ENCODE data around the gene CCT6B. TPM values are rescaled to one million over a fixed set of nuclear protein-coding genes. Genes with fewer than 3 reads are reported as not detected.
"Not testable (repeated sequence)": the region's sequence is repeated elsewhere in the genome, so short reads cannot be mapped to it uniquely, and the experiment has no call there.

The CCT6B gene, protein sequence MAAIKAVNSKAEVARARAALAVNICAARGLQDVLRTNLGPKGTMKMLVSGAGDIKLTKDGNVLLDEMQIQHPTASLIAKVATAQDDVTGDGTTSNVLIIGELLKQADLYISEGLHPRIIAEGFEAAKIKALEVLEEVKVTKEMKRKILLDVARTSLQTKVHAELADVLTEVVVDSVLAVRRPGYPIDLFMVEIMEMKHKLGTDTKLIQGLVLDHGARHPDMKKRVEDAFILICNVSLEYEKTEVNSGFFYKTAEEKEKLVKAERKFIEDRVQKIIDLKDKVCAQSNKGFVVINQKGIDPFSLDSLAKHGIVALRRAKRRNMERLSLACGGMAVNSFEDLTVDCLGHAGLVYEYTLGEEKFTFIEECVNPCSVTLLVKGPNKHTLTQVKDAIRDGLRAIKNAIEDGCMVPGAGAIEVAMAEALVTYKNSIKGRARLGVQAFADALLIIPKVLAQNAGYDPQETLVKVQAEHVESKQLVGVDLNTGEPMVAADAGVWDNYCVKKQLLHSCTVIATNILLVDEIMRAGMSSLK
- total RNA-seq = 0.88 and 1.1 TPM in 2 replicates

DNA sequence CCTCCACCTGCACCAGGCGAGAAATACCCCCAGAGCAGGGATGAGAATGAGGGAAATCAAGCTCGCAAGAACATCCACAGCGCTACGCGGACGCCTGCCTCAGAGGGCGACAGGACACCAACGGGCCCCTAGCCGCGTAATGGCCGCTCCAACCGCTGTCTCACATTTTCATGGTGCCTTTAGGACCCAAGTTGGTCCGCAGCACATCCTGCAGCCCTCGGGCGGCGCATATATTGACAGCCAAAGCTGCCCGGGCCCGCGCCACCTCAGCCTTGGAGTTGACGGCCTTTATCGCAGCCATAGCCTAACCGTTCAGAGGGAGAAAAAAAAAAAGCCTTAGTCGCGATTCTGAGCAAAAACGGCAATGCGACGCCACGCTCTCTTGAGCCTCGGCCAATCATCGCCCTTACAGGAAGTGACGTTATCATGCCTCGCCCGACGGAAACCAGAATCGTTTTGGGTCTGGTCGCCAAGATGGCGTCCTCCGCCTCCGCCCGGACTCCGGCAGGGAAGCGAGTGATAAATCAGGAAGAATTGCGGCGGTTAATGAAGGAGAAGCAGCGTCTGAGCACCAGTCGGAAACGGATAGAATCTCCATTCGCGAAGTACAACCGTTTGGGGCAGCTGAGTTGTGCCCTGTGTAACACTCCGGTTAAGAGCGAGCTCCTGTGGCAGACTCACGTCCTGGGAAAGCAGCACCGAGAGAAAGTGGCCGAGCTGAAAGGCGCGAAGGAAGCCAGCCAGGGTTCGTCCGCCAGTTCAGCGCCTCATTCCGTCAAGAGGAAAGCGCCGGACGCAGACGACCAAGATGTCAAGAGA lies at the start of gene CCT6B, which contains the start of gene ZNF830:
Gene CCT6B (minus strand): TSS at position 368 of the 819 bp plus-strand sequence. CDS start 67 bp downstream, at position 301.
Gene ZNF830 (plus strand): TSS at position 448 of the 819 bp plus-strand sequence. CDS start 27 bp downstream, at position 475.
- intact Hi-C loops (cut with micrococcal nuclease) = loop anchor here (1.0 to 10.0 kb wide), 8 partner anchors 20 to 1523 kb away; partner anchors contain the start of genes AP2B1, RAD51D, SLFN5 and ZNHIT3

DNA sequence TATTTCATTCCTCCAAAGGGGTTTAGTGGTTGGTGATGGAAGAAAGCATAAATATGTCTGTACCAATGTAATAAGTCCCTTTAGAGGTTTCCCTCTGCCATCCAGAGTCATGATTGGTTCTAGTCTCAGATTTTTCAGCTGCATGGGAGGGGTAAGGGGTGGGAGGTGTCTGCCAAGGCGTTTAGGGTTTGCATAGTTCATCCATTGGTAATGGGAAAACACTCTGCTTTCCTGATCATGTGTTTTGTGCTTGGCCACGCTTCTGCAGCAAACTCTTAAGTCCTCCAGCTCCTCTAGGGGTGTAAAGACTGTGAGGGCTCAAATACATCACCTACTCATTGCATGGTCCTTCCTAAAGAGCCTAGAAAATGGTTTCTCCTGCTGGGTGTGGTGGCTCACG lies 48.8 kb upstream of the CCT6B start:
- intact Hi-C loops (cut with micrococcal nuclease) = no loop called here

DNA sequence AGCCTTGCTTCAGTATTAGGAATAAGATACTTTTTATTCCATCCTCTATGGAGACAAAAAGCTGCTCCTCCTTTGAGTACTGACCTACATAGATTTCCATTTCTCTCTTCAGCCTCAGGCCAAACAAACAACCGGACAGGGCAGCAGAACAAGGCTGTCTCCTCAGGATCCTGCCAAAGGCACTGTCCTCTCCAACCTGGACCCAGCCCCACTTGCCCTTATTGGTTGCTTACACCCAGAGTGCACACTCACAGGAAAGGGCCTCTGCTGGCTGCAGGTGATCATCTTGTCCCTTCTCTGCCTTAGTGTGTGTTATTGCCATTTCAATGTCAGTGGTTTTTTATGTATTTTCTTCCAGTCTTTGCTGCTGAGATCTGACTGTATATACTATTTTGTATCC lies 45.7 kb upstream of the CCT6B start:
- intact Hi-C loops (cut with micrococcal nuclease) = no loop called here

DNA sequence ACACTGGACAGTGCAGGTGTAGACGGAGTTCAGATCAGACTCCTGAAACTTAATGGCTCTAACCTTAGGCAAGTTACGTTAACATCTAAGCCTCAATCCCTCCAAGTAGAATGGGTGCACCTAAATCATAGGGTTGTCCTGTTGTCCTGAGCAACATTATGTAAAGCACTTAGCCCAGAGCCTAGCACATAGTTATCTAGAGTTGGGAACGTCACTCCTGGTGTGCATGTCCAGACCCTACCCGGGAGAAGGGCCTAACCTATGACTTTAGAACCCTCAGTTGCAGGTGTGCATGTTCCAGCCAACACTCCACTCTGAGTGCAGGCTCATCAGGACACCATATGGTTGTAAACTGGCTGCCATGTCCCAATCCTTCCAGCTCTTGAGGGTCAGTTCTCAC lies 45.1 kb upstream of the CCT6B start:
- intact Hi-C loops (cut with micrococcal nuclease) = no loop called here

DNA sequence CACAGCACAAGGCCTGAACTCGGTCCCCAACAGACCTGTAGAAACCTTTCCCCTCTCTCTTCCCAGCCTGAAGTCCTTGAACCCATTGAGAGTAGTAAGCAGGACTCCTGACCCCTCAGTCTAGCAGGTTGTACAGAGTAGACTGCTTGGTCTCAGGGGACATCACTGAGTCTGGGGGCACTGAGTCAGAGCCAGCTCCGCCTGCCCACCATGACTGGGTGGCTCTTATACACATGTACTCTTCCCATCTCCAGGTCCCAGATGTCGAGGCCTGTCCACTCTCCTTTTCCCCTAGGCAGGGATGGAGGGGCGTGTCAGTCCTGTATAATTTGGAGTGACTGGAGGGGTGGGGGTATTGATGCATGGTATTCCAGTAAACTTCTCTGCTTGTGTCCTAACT lies 42.5 kb upstream of the CCT6B start:
- intact Hi-C loops (cut with micrococcal nuclease) = no loop called here

DNA sequence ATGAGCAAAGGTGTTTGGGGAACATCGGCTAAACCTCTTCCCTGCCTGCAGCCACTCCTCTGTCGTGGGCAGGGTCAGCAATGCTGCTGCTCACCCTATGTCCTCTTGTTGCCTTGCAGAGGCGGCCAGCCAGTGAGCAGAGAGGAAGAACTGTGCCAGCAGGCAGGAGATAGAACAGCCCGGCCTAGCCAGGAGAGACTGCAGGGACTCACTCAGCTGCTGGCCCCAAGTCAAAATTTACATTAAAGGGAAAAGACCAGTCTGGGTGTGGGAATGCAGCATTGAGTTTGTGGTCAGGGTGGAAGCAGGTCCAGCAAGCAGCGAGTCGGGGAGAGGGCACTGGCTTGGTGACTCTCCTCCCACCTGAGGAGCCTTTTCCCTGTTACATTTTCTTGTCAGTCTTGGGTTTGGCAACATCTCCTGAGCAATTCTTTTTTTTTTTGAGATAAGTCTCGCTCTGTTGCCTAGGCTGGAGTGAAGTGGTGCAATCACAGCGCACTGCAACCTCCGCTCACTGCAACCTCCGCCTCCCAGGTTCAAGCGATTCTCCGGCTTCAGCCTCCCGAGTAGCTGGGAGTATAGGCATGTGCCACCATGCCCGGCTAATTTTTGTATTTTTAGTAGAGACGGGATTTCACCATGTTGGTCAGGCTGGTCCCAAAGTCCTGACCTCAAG lies 41.8 kb upstream of the CCT6B start:
- intact Hi-C loops (cut with micrococcal nuclease) = no loop called here

DNA sequence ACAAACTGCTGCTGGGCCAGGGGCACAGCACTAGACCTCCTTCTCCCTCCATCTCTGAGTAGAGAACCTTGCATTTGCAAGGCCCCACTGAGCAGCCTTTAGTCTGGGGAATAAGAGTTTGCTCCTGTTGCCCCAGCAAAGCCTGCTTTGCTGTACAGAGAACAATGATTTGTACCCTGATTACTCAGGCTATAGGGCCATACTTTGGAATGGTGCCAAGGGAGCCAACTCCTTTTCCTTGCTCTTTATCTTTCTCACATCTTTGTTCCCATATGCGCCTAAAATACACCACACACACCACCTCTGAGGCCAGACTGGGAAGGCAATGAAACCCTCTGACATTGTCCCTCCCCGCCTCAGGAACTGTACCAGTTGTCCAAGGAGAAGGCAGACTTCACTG lies 40.3 kb upstream of the CCT6B start:
- intact Hi-C loops (cut with micrococcal nuclease) = no loop called here

DNA sequence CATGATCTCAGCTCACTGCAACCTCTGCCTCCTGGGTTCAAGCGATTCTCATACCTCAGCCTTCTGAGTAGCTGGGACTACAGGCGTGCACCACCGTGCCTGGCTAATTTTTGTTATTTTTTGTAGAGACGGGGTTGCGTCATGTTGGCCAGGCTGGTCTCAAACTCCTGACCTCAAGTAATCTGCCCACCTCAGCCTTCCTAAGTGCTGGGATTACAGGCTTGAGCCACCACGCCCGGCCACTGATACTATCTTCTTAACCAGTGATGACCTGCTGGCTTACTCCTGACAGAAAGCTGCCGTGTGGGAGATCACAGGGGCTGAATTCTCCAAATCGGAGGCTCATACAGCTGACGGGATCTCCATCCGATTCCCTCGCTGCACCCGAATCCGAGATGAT lies 39.7 kb upstream of the CCT6B start:
- intact Hi-C loops (cut with micrococcal nuclease) = not testable (repeated sequence)

DNA sequence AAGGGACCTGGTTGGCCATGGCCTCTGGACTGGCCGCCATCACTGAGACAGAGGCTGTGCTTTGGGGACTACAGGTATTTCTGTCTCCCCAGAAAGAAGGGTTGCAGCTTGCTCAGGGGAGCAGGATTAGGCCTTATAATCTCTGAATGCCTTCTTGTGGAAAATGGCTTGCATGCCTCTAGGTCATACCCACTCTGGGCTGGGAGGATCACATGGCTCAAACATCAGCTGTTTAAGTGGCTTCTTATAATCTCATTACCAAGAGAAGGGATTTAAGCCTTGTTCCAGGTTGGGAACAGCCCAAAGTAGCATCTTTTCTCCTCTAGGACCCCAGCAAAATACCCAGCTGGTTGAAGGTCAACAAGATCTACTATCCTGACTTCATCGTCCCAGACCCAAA lies 38.2 kb upstream of the CCT6B start:
- intact Hi-C loops (cut with micrococcal nuclease) = loop anchor here (2.0 kb wide), 1 partner anchor 23 kb away; no protein-coding TSS in a partner anchor

DNA sequence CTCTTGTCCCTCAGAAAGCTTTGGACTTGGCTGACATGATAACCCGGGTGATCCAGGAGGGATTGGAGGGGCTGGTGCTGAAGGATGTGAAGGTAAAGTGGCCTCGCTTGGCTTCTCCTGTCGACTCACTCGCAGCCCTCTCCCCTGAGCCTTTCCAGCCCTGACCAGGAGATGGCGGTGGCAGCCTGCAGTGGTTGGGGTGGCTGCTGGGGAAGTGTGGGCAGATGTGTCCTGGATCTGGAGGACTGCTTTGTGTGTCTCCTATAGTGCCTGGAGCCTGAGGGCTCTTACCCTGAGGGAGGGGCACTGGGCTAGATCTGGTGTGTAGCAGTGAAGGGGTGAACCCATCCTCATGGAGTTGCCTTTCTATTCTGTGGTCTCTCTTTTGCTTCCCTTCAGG lies 36.9 kb upstream of the CCT6B start:
- intact Hi-C loops (cut with micrococcal nuclease) = loop anchor here (1.0 to 2.0 kb wide), 5 partner anchors 17 to 121 kb away; partner anchors contain the start of genes RAD51D and RFFL

DNA sequence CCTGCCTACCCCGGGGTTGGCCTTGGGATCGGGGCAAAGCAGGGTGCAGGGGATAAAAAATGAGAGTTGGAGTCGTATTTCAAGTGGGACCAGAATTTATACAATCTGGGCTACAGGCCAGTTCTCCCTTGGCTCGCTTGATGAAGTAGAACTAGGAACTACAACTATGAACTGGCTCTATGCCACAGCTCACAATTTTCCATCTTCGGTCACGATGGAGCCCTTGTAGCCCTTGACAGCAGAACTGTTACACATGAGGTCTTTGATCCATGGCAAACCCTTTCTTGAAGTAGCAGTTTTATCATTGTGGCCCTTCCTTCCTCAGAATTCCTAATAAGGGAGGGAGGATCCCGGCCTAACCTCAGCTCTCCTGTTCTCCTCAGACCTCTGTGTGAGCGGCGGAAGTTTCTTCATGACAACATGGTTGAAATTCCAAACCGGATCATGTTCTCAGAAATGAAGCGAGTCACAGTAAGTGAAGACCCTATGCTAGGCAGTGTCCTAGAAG lies 36.1 kb upstream of the CCT6B start:
- intact Hi-C loops (cut with micrococcal nuclease) = no loop called here

DNA sequence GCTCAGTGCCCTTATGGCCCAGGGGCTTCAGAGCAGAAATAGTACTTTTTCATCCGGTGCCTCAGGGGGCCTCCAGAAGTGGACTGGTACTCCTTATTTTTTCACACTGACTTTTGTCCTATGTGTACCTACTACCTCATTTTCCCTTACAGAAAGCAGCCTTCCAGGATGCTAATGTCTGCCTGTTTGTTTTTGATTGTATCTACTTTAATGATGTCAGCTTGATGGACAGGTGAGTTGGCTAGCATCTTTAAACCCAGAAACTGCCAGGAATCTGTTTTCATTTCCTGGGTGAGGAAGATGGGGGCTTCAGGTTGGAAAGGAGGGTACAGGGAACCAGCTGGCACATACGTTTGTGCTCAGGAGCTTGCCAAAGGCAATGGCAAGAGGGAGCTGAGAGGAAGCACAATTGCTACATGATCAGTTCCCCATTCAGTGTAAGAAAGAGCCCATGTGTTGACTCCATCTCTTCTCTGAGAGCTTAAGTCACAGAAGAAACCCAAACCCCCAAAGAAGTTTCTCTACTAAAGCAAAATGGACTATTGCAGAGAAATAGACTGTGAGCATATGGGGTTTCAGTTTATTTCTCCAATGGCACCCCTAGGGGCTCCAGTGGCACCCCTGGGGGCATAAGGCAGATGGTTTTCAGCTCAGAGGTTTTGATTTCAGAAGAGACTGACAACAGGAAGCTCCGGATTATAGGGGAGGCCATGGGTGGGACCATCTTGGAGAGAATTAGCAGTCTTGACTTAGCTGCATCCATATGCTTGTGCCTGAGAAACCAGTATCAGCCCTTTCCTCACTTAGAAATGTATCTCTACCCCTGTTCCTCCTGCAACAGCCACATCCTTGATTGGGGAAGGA lies 35.4 kb upstream of the CCT6B start:
- intact Hi-C loops (cut with micrococcal nuclease) = no loop called here

DNA sequence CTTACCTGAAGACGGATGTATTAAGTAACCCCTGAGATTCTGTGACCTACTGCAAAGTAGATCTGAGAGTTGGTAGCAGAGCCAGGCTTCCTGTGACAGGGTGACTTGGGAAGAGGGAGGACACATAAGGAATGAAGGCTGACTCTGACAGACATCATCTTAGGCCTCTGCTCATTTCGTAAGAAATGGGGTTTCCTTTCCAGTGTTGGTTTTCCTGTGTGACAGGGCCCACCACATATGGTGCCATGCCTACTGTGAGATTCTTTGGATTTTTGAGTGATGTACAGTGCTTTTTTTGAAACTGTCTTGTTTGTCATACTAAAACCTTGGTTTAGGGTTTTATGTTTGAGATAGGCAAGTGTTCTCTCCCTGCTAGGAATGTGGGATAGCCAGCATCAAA lies 31.8 kb upstream of the CCT6B start:
- intact Hi-C loops (cut with micrococcal nuclease) = no loop called here

DNA sequence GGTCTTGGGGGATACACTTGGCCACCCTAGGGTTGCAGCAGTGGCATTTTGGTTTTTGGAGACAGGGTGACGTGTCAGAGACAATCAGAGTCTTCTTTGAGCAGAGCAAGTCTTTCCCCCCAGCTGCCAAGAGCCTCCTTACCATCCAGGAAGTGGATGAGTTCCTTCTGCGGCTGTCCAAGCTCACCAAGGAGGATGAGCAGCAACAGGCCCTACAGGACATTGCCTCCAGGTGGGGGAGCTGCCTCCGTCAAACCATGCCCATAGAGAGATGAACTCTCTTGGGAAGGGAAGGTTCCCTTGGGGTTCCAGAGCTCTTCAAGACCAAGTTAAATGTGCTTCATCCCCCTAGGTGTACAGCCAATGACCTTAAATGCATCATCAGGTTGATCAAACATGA lies 30.3 kb upstream of the CCT6B start:
- intact Hi-C loops (cut with micrococcal nuclease) = no loop called here

DNA sequence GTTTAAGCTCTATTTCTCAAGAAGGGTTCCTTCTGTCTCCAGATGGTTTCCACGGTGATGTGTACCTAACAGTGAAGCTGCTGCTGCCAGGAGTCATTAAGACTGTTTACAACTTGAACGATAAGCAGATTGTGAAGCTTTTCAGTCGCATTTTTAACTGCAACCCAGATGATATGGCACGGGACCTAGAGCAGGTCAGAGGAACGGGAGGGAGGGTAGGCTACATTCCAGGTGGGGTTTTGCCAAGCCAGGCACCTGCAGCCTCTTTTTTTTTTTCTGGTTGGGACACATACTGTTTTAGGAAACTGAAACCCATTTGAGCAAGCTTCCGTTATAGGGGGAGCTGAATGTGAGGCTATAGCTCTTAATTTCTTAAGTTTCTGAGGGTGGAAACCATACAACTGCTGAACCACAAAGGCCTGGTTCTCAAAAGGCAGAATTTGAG lies 29.7 kb upstream of the CCT6B start:
- intact Hi-C loops (cut with micrococcal nuclease) = no loop called here

DNA sequence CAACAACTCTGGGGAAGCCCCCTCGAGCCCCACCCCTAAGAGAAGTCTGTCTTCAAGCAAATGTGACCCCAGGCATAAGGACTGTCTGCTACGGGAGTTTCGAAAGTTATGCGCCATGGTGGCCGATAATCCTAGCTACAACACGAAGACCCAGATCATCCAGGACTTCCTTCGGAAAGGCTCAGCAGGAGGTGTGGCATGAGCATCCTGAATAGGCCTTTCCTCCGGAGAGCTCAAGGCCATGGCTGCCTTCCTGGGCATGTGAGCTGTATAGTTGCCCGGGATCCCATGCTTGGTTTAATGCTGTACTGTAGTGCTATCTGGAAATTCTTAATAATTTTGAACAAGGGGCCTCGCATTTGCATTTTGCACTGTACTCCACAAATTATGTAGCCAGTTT lies 28.2 kb upstream of the CCT6B start:
- intact Hi-C loops (cut with micrococcal nuclease) = no loop called here

DNA sequence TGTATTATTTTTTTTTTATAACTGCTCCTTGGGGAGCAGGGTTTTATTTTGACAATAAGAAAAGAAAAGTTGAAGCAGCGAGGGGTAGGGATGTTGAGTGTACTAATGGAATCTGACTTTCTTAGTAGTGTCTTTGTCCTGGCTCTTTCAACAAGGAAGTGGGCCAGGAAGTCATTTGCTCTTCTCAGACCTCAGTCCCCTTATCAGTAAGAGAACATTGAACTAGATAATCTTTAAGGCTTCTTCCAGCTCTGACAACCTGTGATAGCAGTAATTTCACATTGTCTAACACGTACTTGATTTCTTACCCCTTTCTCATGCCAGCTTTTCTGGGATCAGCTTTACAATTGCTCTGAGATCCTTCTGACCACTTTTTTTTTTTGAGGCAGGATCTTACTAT lies 27.4 kb upstream of the CCT6B start:
- intact Hi-C loops (cut with micrococcal nuclease) = no loop called here

DNA sequence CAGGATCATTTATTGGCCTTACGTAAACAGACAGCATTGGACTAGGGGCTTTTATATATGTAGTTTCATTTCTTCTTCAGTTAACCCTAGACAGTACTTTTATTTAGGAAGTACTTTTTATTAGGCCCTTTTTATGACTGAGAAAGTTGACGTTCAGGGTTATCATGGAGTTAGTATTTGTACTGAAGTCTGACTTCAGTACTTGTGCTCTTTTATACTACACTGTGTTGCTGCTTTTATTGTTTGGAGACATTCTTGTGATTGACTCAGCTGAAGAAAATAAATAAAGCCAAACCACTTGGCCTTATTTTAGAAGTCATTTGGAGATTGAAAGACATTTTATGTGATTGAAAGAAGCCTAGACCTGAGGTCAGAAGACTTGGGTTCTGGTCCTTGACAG lies 26.0 kb upstream of the CCT6B start:
- intact Hi-C loops (cut with micrococcal nuclease) = no loop called here

DNA sequence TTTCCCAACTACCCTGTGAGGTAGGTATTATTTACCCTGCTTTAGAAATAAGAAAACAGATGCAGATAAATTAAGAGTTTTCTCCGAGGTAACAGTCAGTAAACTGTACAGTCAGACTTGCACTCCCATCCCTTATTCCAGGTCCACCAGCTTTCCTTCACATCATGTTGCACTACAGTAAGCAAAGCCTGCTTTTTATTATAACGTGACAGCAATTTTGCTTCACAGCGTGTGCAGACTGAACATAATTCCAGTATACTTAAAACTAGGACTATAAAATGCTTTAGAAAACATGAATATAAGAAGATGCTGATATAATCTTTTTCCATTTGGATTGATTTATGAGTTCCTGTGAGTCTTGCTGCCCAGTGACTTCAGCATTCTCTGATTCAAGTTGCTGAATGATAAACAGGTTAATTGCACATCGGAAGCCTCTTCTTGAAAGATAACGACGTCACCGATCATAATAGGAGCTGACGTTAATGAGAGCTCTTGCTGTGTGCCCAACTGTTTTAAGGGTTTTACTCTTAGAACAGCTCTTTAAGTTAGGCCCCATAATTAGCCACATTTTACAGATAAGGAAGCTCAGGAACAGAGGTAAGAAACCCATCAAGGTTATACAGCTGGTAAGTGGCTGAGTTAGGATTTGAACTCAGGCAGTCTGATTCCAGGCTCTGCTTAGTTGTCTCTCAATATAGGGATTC lies 20.4 kb upstream of the CCT6B start:
- intact Hi-C loops (cut with micrococcal nuclease) = loop anchor here (1.0 to 5.0 kb wide), 11 partner anchors 17 to 827 kb away; partner anchors contain the start of genes CCT6B, PEX12, RAD51D and RFFL
